ENCODE results near the gene HSPA9. TPM values are rescaled to one million over a fixed set of nuclear protein-coding genes. Genes with fewer than 3 reads are reported as not detected.

HSPA9 gene
- total RNA-seq, 1 donor from 2014 or later = 160 TPM

DNA sequence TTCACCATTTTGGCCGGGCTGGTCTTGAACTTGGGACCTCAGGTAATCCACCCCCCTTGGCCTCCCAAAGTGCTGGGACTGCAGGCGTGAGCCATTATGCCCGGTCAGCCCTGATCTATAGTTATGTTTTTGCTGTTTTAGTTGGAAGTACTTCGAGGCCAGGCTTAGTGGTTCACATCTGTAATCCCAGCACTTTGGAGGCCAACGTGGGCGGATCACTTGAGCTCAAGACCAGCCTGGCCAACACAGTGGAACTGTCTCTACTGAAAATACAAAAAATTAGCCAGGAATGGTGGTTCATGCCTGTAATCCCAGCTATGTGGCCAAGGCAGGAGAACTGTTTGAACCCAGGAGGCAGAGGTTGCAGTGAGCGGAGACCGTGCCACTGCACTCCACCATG is 2.0 kb downstream of the HSPA9 start:
- Mint-ChIP-seq H3K36me3 (peaks cover 29% of the 10 kb centered on the region), H3K27me3 (ENCODE audit: low read depth) (no peaks in the 10 kb centered on the region), H3K9me3 (peaks cover 3% of the 10 kb centered on the region), H3K27ac (peak overlapping the region; percentile 25), H3K4me3 (peak overlapping the region; percentile 49), H3K4me1 (peaks cover 22% of the 10 kb centered on the region)
- DNase-seq (ENCODE audit: low spot score in 2 of 2, unreplicated experiment in 2 of 2) = no peak
- TF ChIP-seq, protein P1, sequence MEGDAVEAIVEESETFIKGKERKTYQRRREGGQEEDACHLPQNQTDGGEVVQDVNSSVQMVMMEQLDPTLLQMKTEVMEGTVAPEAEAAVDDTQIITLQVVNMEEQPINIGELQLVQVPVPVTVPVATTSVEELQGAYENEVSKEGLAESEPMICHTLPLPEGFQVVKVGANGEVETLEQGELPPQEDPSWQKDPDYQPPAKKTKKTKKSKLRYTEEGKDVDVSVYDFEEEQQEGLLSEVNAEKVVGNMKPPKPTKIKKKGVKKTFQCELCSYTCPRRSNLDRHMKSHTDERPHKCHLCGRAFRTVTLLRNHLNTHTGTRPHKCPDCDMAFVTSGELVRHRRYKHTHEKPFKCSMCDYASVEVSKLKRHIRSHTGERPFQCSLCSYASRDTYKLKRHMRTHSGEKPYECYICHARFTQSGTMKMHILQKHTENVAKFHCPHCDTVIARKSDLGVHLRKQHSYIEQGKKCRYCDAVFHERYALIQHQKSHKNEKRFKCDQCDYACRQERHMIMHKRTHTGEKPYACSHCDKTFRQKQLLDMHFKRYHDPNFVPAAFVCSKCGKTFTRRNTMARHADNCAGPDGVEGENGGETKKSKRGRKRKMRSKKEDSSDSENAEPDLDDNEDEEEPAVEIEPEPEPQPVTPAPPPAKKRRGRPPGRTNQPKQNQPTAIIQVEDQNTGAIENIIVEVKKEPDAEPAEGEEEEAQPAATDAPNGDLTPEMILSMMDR (IDR thresholded peaks at IDR 0.05; ENCODE audit: unreplicated experiment) = no peak

DNA sequence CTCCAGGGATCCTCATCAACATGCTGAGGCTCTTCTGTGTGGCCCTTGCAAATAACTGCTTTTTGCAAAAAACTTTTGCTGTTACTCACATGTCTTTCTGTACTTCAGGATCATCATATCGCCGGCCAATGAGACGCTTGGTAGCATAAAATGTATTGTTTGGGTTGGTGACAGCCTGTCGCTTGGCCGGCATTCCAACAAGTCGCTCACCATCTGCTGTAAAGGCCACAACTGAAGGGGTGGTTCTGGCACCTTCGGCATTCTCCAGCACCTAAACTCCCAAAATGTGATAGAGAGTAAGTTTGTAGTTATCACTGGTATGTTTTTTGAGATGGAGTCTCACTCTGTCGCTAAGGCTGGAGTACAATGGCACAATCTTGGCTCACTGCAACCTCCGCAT is 4.3 kb downstream of the HSPA9 start:
- no peak for DNase-seq (ENCODE audit: low spot score in 2 of 2, unreplicated experiment in 2 of 2)
- Mint-ChIP-seq H3K27me3 (ENCODE audit: low read depth) (no peaks in the 10 kb centered on the region), H3K4me1 (peaks cover 17% of the 10 kb centered on the region), H3K27ac (no peak overlapping the region), H3K36me3 (peaks cover 46% of the 10 kb centered on the region), H3K4me3 (no peak overlapping the region), H3K9me3 (peaks cover 2% of the 10 kb centered on the region)
- TF ChIP-seq, protein P1 (IDR thresholded peaks at IDR 0.05; ENCODE audit: unreplicated experiment) = no peak

DNA sequence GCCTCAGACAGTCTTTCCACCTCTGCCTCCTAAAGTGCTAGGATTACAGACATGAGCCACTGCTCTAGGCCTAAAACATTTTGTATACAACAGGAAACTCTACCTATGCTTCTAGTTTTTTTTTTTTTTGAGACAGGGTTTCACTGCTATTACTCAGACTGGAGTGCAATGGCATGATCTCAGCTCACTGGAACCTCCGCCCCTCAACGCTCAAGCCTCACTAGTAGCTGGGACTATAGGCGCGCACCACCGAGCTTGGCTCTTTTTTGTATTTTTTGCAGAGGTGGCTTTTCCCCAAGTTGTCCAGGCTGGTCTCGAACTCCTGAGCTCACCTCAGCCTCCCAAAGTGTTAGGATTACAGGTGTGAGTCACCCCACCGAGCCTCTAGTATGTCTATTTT is 5.4 kb downstream of the HSPA9 start:
- Mint-ChIP-seq H3K36me3 (peaks cover 51% of the 10 kb centered on the region), H3K27ac (no peak overlapping the region), H3K27me3 (ENCODE audit: low read depth) (no peaks in the 10 kb centered on the region), H3K4me1 (peaks cover 12% of the 10 kb centered on the region), H3K9me3 (no peaks in the 10 kb centered on the region), H3K4me3 (no peak overlapping the region)
- TF ChIP-seq, protein P1 (IDR thresholded peaks at IDR 0.05; ENCODE audit: unreplicated experiment) = no peak
- DNase-seq (ENCODE audit: low spot score in 2 of 2, unreplicated experiment in 2 of 2) = no peak

DNA sequence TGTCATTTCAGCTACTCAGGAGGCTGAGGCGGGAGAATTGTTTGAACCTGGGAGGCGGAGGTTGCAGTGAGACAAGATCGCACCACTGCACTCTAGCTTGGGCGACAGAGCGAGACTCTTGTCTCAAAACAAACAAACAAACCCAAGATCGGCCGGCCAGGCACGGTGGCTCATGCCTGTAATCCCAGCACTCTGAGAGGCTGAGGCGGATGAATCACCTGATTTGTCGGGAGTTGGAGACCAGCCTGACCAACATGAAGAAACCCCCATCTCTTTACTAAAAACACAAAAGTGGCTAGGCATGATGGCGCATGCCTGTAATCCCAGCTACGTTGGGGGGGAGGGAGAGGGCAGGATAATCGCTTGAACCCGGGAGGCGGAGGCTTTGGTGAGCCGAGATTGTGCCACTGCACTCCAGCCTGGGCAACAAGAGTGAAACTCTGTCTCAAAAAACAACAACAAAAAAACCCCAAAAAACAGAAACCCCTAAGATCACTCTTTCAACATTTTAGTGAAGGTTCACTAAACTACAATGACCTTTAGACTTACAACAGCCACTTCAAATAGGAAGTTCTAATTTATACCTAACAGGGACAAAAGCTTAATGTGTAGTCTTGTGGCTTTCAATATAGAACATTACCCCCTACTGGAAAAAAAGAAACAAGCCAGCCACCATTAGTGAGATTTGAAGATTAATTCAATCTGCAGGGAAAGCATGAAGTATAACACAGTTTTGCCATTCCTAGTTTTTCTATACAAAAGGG is 7.0 kb downstream of the HSPA9 start:
- peaks cover 56% of the 10 kb centered on the region for H3K36me3 Mint-ChIP-seq
- H3K9me3 Mint-ChIP-seq = no peaks in the 10 kb centered on the region
- H3K27ac Mint-ChIP-seq = no peak overlapping the region
- H3K4me3 Mint-ChIP-seq = no peak overlapping the region
- H3K4me1 Mint-ChIP-seq = no peaks in the 10 kb centered on the region
- TF ChIP-seq, protein P1 (IDR thresholded peaks at IDR 0.05; ENCODE audit: unreplicated experiment) = no peak
- DNase-seq (ENCODE audit: low spot score in 2 of 2, unreplicated experiment in 2 of 2) = no peak
- H3K27me3 Mint-ChIP-seq (ENCODE audit: low read depth) = no peaks in the 10 kb centered on the region

DNA sequence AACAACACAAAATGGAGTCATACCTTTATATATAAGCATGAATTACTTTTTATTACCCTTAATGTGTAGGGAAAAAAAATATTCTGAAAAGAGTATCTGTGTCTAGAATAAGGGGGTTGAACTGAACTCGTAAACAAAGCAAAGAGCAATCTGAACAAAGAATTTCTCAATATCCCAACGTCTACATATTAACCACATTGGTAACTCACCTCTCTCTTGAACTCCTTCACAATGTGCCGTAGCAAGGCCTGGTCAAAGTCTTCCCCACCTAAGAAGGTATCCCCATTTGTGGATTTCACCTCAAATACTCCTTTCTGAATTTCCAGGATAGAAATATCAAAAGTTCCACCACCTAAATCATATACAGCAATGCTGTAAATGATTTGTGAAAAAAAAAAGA is 8.4 kb downstream of the HSPA9 start:
- Mint-ChIP-seq H3K4me1 (no peaks in the 10 kb centered on the region), H3K9me3 (no peaks in the 10 kb centered on the region), H3K27me3 (ENCODE audit: low read depth) (no peaks in the 10 kb centered on the region), H3K36me3 (peaks cover 51% of the 10 kb centered on the region), H3K27ac (peak overlapping the region; percentile 8), H3K4me3 (no peak overlapping the region)
- DNase-seq (ENCODE audit: low spot score in 2 of 2, unreplicated experiment in 2 of 2) = no peak
- TF ChIP-seq, protein P1 (IDR thresholded peaks at IDR 0.05; ENCODE audit: unreplicated experiment) = no peak

Measured in mesothelial cell of epicardium (in vitro differentiated cells).